ENCODE data around the gene RBFOX2. TPM values are rescaled to one million over a fixed set of nuclear protein-coding genes. Genes with fewer than 3 reads are reported as not detected.
"Not testable (repeated sequence)": the region's sequence is repeated elsewhere in the genome, so short reads cannot be mapped to it uniquely, and the experiment has no call there.

The RBFOX2 gene
- total and polyA plus RNA-seq, 8 donors = 12.9 to 33.7 (median 16.7) TPM

DNA sequence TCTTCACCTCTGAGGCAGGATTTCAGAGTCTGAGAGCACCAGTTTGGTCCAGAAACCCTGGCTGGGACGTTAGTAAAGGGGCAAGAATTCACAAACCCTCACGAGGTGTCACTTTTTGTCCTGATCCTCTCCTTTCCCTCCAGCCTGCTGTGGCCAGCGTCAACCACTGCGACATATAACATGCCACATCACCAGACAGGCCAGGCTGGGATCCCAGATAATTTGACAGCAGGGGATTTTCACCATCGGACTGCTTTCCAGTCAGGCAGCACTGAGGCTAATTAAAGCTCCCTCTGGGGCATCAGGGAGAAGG is 36.8 kb upstream of the RBFOX2 start:
- Histone ChIP-seq H3K9me3 (no peaks in the 10 kb centered on the region), H3K4me3 (peak overlapping the region; percentile 14 to 54 (median 38)), H3K27me3 (no peaks in the 10 kb centered on the region), H3K36me3 (no peaks in the 10 kb centered on the region), H3K27ac (peak overlapping the region; percentile 62 to 86 (median 76)), H3K4me1 (peaks cover 0 to 7% (median 0%) of the 10 kb centered on the region in 3 donors)
- intact Hi-C loops (cut with DNase I) = loop anchor here in 1 of 3 donors (5.0 kb wide), 2 partner anchors 57 to 133 kb away; no protein-coding TSS in a partner anchor
- FAIRE-seq = no peak
- 3 to 7% methylated on average over 5 of the region's 5 CpGs for WGBS, 2 donors
- DNase-seq = no peak
- peak; percentile 19 to 51 (median 40) for ATAC-seq
- TF ChIP-seq, protein P1, sequence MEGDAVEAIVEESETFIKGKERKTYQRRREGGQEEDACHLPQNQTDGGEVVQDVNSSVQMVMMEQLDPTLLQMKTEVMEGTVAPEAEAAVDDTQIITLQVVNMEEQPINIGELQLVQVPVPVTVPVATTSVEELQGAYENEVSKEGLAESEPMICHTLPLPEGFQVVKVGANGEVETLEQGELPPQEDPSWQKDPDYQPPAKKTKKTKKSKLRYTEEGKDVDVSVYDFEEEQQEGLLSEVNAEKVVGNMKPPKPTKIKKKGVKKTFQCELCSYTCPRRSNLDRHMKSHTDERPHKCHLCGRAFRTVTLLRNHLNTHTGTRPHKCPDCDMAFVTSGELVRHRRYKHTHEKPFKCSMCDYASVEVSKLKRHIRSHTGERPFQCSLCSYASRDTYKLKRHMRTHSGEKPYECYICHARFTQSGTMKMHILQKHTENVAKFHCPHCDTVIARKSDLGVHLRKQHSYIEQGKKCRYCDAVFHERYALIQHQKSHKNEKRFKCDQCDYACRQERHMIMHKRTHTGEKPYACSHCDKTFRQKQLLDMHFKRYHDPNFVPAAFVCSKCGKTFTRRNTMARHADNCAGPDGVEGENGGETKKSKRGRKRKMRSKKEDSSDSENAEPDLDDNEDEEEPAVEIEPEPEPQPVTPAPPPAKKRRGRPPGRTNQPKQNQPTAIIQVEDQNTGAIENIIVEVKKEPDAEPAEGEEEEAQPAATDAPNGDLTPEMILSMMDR (IDR thresholded peaks at IDR 0.05) = no peak

DNA sequence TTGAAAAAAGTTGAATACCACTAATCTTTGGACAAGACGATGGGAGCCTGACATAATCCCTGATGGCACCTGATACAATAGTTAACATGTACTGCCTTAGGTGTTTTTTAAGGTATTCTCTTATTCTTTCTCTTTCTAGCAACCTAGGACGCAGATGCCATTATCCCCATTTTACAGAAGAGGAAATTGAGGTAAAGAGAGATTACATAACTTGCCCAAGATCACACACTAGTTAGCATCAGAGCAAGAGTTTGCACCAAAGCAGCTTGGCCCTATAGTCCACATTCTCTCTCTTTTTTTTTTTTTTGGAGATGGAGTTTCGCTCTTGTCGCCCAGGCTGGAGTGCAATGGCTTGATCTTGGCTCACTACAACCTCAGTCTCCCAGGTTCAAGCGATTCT is 35.7 kb upstream of the RBFOX2 start:
- Histone ChIP-seq H3K27ac (no peak overlapping the region), H3K36me3 (no peaks in the 10 kb centered on the region), H3K4me3 (no peak overlapping the region), H3K9me3 (no peaks in the 10 kb centered on the region), H3K27me3 (no peaks in the 10 kb centered on the region), H3K4me1 (peaks cover 0 to 7% (median 0%) of the 10 kb centered on the region in 3 donors)
- FAIRE-seq (no peak), DNase-seq (no peak), ATAC-seq (no peak)
- TF ChIP-seq, protein P1 (IDR thresholded peaks at IDR 0.05) = no peak
- intact Hi-C loops (cut with DNase I) = no loop called here
- WGBS, 2 donors = 94 to 95% methylated on average over 5 of the region's 5 CpGs

DNA sequence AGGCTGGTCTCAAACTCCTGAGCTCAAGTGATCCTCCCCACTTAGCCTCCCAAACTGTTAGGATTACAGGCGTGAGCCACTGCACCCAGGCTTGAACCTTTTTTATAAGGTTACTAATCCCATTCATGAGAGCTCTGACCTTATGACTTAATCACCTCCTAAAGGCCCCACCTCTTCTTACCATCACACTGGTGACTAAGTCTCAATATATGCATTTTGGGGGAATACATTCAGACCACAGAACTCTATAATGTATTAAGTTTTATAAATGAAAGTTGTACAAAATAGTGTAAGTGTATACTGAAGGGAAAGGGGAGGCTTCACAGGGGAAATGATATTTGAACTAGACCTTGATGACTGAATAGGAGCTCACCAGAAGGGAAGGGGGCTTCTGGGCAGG is 28.4 kb upstream of the RBFOX2 start:
- Histone ChIP-seq H3K4me3 (no peak overlapping the region), H3K27me3 (no peaks in the 10 kb centered on the region), H3K9me3 (no peaks in the 10 kb centered on the region), H3K4me1 (peaks cover 0 to 9% (median 0%) of the 10 kb centered on the region in 3 donors), H3K36me3 (no peaks in the 10 kb centered on the region), H3K27ac (no peak overlapping the region)
- FAIRE-seq (no peak), ATAC-seq (no peak), DNase-seq (no peak)
- TF ChIP-seq, protein P1 (IDR thresholded peaks at IDR 0.05) = no peak
- intact Hi-C loops (cut with DNase I) = loop anchor here in 1 of 3 donors (2.0 kb wide), 1 partner anchor 20 kb away; no protein-coding TSS in a partner anchor
- WGBS, 2 donors = 89 to 94% methylated on average over 1 of the region's 1 CpG

DNA sequence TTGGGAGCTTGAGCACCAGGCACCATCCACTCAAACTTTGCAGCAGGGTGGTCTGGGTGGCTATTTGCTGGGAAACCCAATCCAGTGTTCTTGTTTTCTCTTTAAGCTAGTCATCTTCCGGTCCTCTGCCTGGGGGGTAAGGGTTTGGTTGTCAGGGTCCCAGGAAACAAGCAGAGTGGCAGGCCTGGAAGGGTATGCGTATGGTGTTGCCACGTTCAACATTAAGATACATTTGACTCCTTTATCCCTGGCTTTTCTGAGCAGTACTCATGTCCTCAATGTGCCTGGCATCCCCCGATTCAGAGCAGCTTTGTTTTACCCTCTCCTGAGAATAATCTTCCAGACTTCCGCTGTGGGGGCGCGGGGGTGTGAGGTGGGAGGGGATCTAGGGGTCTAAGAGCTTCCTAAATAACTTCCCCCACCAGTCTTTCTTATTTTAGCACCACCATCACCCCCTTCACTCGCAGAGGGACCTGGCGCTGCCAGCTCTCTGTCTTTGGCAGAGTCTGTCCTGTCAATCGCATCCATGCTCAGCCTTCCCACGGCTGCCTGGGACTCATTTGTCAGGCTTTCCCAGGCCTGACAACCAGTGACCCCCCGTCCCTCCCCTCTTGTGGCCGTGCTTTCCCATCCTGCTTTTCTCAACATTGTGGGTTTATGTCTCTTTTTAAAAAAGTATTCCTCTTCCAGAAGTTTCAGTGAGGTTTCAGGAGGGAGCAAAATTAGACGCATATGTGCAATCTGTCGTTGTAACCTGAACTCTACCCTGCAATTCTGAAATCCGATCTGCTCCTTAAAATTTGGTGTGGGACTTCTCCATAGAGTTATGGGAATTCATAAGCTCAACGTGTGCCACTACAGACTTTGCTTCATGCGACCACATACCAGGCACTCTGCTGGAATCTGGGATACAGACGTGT is 27.0 kb upstream of the RBFOX2 start:
- 77 to 84% methylated on average over 19 of the region's 19 CpGs for WGBS, 2 donors
- H3K27me3 ChIP-seq = no peaks in the 10 kb centered on the region
- no peak overlapping the region for H3K4me3 ChIP-seq
- ATAC-seq (no peak), FAIRE-seq (no peak), DNase-seq (no peak)
- no peak overlapping the region for H3K27ac ChIP-seq
- H3K36me3 ChIP-seq = no peaks in the 10 kb centered on the region
- intact Hi-C loops (cut with DNase I) = loop anchor here in 1 of 3 donors (2.0 kb wide), 1 partner anchor 19 kb away; no protein-coding TSS in a partner anchor
- TF ChIP-seq, protein P1 (IDR thresholded peaks at IDR 0.05) = no peak
- peaks cover 0 to 9% (median 0%) of the 10 kb centered on the region in 3 donors for H3K4me1 ChIP-seq
- no peaks in the 10 kb centered on the region for H3K9me3 ChIP-seq

DNA sequence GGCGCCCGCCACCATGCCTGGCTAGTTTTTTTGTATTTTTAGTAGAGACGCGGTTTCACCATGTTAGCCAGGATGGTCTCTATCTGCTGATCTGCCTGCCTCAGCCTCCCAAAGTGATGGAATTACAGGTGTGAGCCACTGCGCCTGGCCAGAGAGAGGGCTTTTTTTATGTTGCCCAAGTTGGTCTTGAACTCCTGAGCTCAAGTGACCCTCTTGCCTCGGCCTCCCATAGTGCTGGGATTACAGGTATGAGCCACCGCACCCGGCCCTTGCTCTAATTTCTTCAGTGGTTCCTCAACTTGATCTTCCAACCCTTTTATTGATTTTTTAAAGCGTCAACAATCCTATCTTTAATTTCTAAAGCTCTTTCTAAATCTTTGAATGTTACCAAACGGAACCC is 25.8 kb upstream of the RBFOX2 start:
- WGBS, 2 donors = 72 to 79% methylated on average over 10 of the region's 10 CpGs
- ATAC-seq; H3K27ac ChIP-seq; intact Hi-C loops (cut with DNase I); H3K9me3 ChIP-seq; FAIRE-seq; H3K36me3 ChIP-seq; H3K4me1 ChIP-seq; DNase-seq; H3K4me3 ChIP-seq; H3K27me3 ChIP-seq: not testable (repeated sequence)

Measured in pancreas (tissue), 10 donors.